ENCODE measurements around the gene GSG1L.

The GSG1L gene

DNA sequence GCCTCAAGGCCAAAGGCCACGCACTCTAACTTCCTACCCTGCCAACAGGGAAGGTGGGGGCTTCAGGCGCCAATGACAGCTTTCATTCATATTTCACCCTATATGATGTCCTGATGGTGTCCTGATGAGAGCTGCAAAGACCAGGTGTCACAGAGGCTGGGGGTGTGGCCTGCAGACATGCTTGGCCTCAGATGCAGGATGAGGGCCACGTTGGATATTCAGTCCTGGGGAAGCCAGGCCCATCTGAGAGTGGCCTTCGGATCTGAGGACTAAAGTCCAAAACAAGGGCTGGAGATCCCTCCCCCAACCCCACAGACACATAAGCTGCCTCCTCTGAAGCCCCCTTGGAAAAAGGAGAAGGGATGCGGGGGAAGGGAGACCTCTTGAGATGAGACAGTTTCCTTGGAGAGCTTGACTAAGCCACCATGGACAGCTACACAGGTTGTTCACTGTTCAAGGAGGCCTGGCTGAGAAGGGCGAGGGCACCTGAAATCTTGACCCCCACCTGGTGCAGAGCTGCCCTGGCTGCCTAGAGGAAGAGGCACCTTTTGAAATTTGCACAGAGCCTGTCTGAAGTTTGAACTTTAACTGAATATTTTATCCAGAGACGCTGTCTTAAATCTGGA, 24.3 kb upstream of the GSG1L start:
- TF ChIP-seq ZBTB7A (IDR thresholded peaks at IDR 0.05; ENCODE audit: low read depth), result no peak
- TF ChIP-seq, protein P1, sequence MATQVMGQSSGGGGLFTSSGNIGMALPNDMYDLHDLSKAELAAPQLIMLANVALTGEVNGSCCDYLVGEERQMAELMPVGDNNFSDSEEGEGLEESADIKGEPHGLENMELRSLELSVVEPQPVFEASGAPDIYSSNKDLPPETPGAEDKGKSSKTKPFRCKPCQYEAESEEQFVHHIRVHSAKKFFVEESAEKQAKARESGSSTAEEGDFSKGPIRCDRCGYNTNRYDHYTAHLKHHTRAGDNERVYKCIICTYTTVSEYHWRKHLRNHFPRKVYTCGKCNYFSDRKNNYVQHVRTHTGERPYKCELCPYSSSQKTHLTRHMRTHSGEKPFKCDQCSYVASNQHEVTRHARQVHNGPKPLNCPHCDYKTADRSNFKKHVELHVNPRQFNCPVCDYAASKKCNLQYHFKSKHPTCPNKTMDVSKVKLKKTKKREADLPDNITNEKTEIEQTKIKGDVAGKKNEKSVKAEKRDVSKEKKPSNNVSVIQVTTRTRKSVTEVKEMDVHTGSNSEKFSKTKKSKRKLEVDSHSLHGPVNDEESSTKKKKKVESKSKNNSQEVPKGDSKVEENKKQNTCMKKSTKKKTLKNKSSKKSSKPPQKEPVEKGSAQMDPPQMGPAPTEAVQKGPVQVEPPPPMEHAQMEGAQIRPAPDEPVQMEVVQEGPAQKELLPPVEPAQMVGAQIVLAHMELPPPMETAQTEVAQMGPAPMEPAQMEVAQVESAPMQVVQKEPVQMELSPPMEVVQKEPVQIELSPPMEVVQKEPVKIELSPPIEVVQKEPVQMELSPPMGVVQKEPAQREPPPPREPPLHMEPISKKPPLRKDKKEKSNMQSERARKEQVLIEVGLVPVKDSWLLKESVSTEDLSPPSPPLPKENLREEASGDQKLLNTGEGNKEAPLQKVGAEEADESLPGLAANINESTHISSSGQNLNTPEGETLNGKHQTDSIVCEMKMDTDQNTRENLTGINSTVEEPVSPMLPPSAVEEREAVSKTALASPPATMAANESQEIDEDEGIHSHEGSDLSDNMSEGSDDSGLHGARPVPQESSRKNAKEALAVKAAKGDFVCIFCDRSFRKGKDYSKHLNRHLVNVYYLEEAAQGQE (IDR thresholded peaks at IDR 0.05; ENCODE audit: low read depth), result peak; percentile 81

- TF ChIP-seq TCF12 (IDR thresholded peaks at IDR 0.05; ENCODE audit: low read depth) (no peak), FOXM1 (IDR thresholded peaks at IDR 0.05; ENCODE audit: borderline replicate concordance, low read depth) (no peak), TAF1 (IDR thresholded peaks at IDR 0.05; ENCODE audit: low read depth) (no peak)
- TF ChIP-seq, protein P2, sequence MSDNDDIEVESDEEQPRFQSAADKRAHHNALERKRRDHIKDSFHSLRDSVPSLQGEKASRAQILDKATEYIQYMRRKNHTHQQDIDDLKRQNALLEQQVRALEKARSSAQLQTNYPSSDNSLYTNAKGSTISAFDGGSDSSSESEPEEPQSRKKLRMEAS (IDR thresholded peaks at IDR 0.05), result no peak
Observed at GRCh38 chr16:28087140-28087660, 23.7 kb upstream of the GSG1L start.

- TF ChIP-seq YY1 (IDR thresholded peaks at IDR 0.05; ENCODE audit: low read depth) (no peak), TCF12 (IDR thresholded peaks at IDR 0.05; ENCODE audit: low read depth) (no peak), TAF1 (IDR thresholded peaks at IDR 0.05; ENCODE audit: low read depth) (no peak), TEAD4 (IDR thresholded peaks at IDR 0.05) (no peak), NFIC (IDR thresholded peaks at IDR 0.05) (no peak), ZBTB7A (IDR thresholded peaks at IDR 0.05; ENCODE audit: low read depth) (no peak), USF1 (IDR thresholded peaks at IDR 0.05) (no peak), CEBPB (IDR thresholded peaks at IDR 0.05) (no peak), FOXM1 (IDR thresholded peaks at IDR 0.05; ENCODE audit: borderline replicate concordance, low read depth) (no peak)
Observed at GRCh38 chr16:28086186-28087139, 22.9 kb upstream of the GSG1L start.

DNA sequence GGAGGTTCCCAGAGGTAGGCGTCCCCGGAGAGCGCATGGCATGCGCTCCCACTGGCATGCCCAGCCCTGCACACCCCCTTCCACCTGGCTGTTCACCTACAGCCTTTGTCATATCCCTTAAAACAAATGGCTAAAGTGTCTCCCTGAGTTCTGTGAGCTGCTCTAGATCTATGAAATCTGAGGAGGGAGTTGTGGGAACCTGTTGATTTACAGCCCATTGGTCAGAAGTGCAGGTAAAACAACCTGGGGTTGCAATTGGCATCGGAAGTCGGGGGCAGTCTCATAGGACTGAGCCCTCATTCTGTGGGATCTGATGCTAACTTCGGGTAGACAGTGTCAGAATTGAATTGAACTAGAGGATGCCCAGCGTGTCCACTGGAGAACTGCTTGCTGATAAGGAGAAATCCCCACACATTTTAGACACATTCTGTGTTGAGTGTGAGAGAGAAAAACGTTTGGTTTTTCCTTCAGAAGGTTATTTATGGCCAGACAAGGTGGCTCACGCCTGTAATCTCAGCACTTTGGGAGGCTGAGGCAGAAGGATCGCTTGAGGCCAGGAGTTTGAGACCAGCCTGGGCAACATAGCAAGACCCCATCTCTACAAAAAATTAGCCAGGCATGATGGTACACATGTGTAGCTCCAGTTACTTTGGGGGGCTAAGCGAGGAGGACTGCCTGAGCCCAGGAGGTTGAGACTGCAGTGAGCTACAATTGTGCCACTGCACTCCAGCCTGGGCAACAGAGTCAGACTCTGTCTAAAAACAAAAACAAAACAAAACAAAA, 22.1 kb upstream of the GSG1L start:
- TF ChIP-seq CEBPB (IDR thresholded peaks at IDR 0.05), result no peak
- TF ChIP-seq FOXM1 (IDR thresholded peaks at IDR 0.05; ENCODE audit: borderline replicate concordance, low read depth), result no peak
- no peak for TF ChIP-seq CREB1 (IDR thresholded peaks at IDR 0.05; ENCODE audit: low read depth)
- no peak for TF ChIP-seq EGR1 (IDR thresholded peaks at IDR 0.05)
- no peak for TF ChIP-seq NFIC (IDR thresholded peaks at IDR 0.05)
- TF ChIP-seq YY1 (IDR thresholded peaks at IDR 0.05; ENCODE audit: low read depth), result no peak
- no peak for TF ChIP-seq TAF1 (IDR thresholded peaks at IDR 0.05; ENCODE audit: low read depth)
- no peak for TF ChIP-seq ZBTB7A (IDR thresholded peaks at IDR 0.05; ENCODE audit: low read depth)
- TF ChIP-seq, protein P2 (IDR thresholded peaks at IDR 0.05), result no peak
- TF ChIP-seq TCF12 (IDR thresholded peaks at IDR 0.05; ENCODE audit: low read depth), result no peak
- TF ChIP-seq TEAD4 (IDR thresholded peaks at IDR 0.05), result no peak
- TF ChIP-seq USF1 (IDR thresholded peaks at IDR 0.05), result no peak
- no peak for TF ChIP-seq EP300 (IDR thresholded peaks at IDR 0.05; ENCODE audit: borderline replicate concordance)
- no peak for TF ChIP-seq RAD21 (IDR thresholded peaks at IDR 0.05; ENCODE audit: low read depth)
- TF ChIP-seq, protein P1 (IDR thresholded peaks at IDR 0.05; ENCODE audit: low read depth), result no peak

- no peak for TF ChIP-seq USF1 (IDR thresholded peaks at IDR 0.05)
- TF ChIP-seq RAD21 (IDR thresholded peaks at IDR 0.05; ENCODE audit: low read depth), result no peak
- TF ChIP-seq CREB1 (IDR thresholded peaks at IDR 0.05; ENCODE audit: low read depth), result no peak
- TF ChIP-seq, protein P1 (IDR thresholded peaks at IDR 0.05; ENCODE audit: low read depth), result no peak
- no peak for TF ChIP-seq TEAD4 (IDR thresholded peaks at IDR 0.05)
- no peak for TF ChIP-seq NFIC (IDR thresholded peaks at IDR 0.05)
- TF ChIP-seq ZBTB7A (IDR thresholded peaks at IDR 0.05; ENCODE audit: low read depth), result no peak
- TF ChIP-seq YY1 (IDR thresholded peaks at IDR 0.05; ENCODE audit: low read depth), result no peak
- TF ChIP-seq EP300 (IDR thresholded peaks at IDR 0.05; ENCODE audit: borderline replicate concordance), result no peak
- no peak for TF ChIP-seq TCF12 (IDR thresholded peaks at IDR 0.05; ENCODE audit: low read depth)
- no peak for TF ChIP-seq FOXM1 (IDR thresholded peaks at IDR 0.05; ENCODE audit: borderline replicate concordance, low read depth)
- TF ChIP-seq EGR1 (IDR thresholded peaks at IDR 0.05), result no peak
- TF ChIP-seq, protein P2 (IDR thresholded peaks at IDR 0.05), result no peak
- TF ChIP-seq CEBPB (IDR thresholded peaks at IDR 0.05), result no peak
- TF ChIP-seq TAF1 (IDR thresholded peaks at IDR 0.05; ENCODE audit: low read depth), result no peak
Observed at GRCh38 chr16:28084209-28084608, 20.7 kb upstream of the GSG1L start.
